ENCODE results near the gene ADD1.

Gene ADD1

GRCh38 chr4:2817701-2818350 lies 25.8 kb upstream of the ADD1 start:
- no peak for TF ChIP-seq CTCF (conservative IDR thresholded peaks at IDR 0.05; ENCODE audit: low read depth)
- ChIA-PET POLR2A (ENCODE audit: low non-redundant PET) (no interaction called here), CTCF (no interaction called here)
- H3K27ac ChIP-seq = peak overlapping the region; percentile 72
- DNase-seq (ENCODE audit: low spot score) = peak; percentile 66

DNA sequence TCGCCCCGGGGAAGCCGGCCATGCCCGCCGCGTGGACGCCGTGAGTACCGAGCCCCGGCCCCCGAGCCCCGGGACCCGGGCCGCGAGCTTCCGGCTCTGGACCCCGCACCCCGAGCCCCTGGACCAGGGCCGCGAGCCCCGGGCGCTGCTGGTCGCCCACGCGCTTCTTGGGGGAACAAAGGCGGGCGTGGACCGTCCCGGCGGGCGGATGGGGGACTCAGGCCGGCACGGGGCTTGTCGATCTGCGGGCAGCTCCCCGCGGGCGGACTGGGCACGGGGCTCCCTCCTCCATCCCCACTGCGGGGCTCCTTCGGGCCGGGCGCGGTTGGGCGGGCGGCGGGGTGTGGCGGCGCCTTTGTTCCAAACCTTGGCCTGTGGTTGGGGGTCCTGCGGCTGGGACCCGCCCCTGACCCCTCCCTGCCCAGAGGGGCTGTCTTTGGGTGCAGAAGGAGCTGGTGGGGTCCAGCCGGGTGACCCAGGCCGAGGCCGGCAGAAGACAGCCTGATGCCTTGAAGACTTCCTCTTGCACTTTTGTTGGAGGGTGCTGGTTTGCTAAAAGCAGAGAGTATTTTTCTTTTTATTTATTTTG lies 25.2 kb upstream of the ADD1 start:
- ChIA-PET CTCF (no interaction called here), POLR2A (ENCODE audit: low non-redundant PET) (no interaction called here)
- H3K27ac ChIP-seq = peak overlapping the region; percentile 72
- no peak for TF ChIP-seq CTCF (conservative IDR thresholded peaks at IDR 0.05; ENCODE audit: low read depth)
- DNase-seq (ENCODE audit: low spot score) = no peak

DNA sequence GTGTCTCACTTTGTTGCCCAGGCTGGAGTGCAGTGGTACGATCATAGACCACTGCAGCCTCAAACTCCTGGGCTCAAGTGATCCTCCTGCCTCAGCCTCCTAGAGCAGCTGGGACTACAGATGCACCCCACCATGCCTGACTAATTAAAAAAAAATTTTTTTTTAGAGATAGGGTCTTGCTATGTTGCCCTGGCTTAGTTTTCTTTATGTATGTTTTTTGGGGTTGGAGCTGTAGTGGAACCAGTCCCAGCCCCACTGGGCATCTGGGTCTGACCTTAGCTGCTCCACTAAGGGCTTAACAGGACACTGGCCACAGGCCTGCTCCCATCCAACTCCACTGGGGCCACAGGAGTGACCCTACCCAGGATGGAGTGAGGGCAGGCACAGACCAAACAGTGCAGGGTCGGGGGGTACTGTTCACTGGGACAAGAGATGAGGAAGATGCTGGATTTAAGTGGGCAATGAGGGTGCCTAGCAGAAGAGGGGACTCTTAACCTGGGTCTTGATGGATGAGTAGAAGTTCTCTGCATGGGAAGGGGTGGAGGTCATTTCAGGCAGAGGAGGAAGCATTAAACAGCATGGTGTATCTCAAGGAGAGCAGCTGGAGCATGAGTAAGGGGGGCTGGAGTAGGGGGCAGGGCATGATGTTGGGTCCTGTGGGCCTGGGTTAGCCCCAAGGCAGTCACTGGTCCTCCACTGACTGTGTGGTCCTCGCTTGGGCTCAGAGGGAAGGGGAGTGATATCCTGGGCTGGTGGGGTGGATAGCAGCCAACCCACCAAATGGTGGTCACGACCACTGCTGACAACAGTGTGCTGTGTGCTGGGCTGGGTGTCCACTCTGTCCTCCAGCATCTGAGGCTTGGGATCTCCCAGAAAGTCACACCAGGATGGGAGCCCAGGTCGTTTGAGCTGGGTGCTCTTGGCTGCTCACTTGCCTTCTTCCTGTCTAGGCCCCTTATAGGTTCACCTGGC lies 24.1 kb upstream of the ADD1 start:
- DNase-seq (ENCODE audit: low spot score) = no peak
- POLR2A ChIA-PET (ENCODE audit: low non-redundant PET) = no interaction called here
- CTCF ChIA-PET = interaction anchor here (0.6 kb wide), 1 partner anchor 9 kb away, joined by 6 read pairs; no protein-coding TSS in a partner anchor
- H3K27ac ChIP-seq = peak overlapping the region; percentile 72
- TF ChIP-seq CTCF (conservative IDR thresholded peaks at IDR 0.05; ENCODE audit: low read depth) = no peak

DNA sequence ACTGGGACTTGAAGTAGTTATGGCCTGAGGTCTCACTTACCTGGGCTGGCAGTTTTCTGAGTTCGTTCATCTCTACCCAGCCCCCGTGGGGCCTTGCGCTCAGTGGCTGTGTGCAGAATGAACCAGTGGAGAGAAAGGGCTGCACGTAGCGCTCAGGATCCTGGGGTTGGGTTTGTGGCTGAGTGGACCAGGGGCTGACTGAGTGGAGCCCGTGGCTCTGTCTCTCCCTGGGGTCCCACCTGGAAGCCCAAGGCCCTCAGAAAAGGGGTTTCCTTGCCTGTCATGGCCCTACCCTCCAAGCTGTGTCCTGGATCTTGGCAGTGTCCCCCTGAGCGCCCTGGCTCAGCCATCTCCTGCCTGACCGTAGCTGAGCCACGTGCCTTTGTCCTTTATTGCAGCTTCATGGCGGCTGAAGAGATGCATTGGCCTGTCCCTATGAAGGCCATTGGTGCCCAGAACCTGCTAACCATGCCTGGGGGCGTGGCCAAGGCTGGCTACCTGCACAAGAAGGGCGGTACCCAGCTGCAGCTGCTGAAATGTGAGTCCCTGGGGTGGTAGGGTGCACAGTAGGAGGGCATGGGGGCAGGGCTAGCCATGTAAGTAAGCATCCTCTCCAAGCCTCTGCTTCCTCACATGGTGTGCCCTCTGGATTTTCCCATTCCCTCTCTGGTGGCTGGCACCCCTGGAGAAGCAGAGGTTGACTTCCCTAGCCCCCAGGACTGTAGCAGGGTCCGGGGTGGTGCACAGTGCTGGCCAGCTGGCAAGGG lies 23.2 kb upstream of the ADD1 start:
- no peak for TF ChIP-seq CTCF (conservative IDR thresholded peaks at IDR 0.05; ENCODE audit: low read depth)
- no peak for DNase-seq (ENCODE audit: low spot score)
- ChIA-PET POLR2A (ENCODE audit: low non-redundant PET) (no interaction called here), CTCF (interaction anchor here (0.6 kb wide), 1 partner anchor 8 kb away, joined by 6 read pairs; no protein-coding TSS in a partner anchor)
- H3K27ac ChIP-seq = peak overlapping the region; percentile 72

DNA sequence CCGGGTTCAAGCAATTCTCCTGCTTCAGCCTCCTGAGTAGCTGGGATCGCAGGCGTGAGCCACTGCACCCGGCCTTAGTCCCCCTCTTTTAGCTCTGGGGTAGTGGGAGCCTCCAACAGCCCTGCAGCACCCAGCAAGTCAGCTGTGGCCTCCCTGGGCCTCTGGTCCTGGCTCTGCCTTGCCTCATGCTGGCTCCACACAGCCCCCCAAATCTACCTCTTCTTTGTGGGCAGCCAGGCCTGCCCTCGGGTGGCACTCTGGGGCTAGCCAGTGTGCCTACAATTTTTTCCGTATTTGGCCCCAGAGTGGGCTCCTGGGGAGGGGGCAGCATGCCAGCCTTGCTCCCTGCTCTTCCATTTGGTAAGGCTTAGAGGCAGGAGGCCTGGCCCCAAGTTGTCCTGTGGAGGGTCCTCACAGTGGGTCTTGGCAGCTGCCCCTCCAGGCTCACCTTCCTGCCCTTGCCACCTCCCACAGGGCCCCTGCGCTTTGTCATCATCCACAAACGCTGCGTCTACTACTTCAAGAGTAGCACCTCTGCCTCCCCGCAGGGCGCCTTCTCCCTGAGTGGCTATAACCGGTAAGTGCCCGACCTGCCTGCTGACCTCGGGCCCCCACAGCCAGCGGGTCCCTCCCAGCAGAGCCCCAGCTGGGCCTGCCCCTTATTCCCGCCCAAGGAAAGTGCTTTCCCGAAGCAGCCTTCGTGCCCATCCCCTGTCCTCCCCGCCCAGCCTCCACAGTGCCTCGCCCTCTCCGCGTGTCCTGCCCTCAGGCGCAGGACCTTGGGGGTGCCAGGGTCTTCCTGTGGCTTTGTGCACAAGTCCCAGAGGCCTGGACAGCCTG lies 21.0 kb upstream of the ADD1 start:
- H3K27ac ChIP-seq = peak overlapping the region; percentile 72
- ChIA-PET POLR2A (ENCODE audit: low non-redundant PET) (no interaction called here), CTCF (no interaction called here)
- no peak for DNase-seq (ENCODE audit: low spot score)
- no peak for TF ChIP-seq CTCF (conservative IDR thresholded peaks at IDR 0.05; ENCODE audit: low read depth)

All from RWPE1 (cell line).